Nephron progenitor cell (in vitro differentiated cells): ENCODE data around the gene ETV1.

Experiments used
- DNase-seq: peaks from one replicate; pipeline ENCODE4 v3.0.0; 2021
- H3K27ac Mint-ChIP-seq: 2 replicates; pipeline ENCODE4 v1.8.0; 2021; ENCODE audit warnings: mild to moderate bottlenecking, moderate library complexity, mixed read lengths
- H3K27me3 Mint-ChIP-seq: 2 replicates; pipeline ENCODE4 v1.8.0; 2021; ENCODE audit warnings: mild to moderate bottlenecking, low read depth, mixed read lengths; ENCODE audit not compliant: poor library complexity
- H3K36me3 Mint-ChIP-seq: 2 replicates; pipeline ENCODE4 v1.8.0; 2021; ENCODE audit warnings: low read depth, mixed read lengths
- H3K4me1 Mint-ChIP-seq: 2 replicates; pipeline ENCODE4 v1.8.0; 2021; ENCODE audit warnings: mixed read lengths
- H3K4me3 Mint-ChIP-seq: 2 replicates; pipeline ENCODE4 v1.8.0; 2021; ENCODE audit warnings: mild to moderate bottlenecking, moderate library complexity, mixed read lengths
- H3K9me3 Mint-ChIP-seq: 2 replicates; pipeline ENCODE4 v1.8.0; 2021; ENCODE audit warnings: mild to moderate bottlenecking, moderate library complexity, mixed read lengths
- TF ChIP-seq, protein P1 (sequence below): fragments of 200-600 bp; sonication (generic); IDR thresholded peaks from 2 replicates; pipeline ENCODE4 v1.5.0; 2021; ENCODE audit warnings: antibody characterized with exemption

Gene ETV1

DNA sequence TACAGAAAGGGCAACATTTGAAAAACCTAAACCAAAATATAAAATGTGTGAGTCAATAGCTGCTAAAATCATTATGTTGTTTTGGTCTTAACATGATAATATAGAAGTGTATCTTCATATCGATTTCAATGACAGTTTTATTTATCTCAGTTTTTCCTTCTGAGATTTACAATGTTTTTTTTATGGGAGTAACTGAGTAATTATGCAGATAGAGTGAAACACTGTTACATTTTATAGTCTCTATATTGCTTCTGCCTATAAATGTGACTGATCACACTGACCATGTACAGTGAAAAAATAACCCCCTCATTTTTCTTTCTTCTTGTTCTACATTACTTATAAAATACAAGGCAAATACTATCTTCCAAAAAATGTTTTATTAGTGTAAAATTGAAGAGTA is 81.6 kb downstream of the ETV1 start:
- no peak for DNase-seq
- Mint-ChIP-seq H3K4me3 (no peak overlapping the region), H3K4me1 (peaks cover 23% of the 10 kb centered on the region), H3K36me3 (peaks cover 65% of the 10 kb centered on the region), H3K9me3 (no peaks in the 10 kb centered on the region), H3K27me3 (no peaks in the 10 kb centered on the region), H3K27ac (no peak overlapping the region)
- TF ChIP-seq, protein P1, sequence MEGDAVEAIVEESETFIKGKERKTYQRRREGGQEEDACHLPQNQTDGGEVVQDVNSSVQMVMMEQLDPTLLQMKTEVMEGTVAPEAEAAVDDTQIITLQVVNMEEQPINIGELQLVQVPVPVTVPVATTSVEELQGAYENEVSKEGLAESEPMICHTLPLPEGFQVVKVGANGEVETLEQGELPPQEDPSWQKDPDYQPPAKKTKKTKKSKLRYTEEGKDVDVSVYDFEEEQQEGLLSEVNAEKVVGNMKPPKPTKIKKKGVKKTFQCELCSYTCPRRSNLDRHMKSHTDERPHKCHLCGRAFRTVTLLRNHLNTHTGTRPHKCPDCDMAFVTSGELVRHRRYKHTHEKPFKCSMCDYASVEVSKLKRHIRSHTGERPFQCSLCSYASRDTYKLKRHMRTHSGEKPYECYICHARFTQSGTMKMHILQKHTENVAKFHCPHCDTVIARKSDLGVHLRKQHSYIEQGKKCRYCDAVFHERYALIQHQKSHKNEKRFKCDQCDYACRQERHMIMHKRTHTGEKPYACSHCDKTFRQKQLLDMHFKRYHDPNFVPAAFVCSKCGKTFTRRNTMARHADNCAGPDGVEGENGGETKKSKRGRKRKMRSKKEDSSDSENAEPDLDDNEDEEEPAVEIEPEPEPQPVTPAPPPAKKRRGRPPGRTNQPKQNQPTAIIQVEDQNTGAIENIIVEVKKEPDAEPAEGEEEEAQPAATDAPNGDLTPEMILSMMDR: no peak

DNA sequence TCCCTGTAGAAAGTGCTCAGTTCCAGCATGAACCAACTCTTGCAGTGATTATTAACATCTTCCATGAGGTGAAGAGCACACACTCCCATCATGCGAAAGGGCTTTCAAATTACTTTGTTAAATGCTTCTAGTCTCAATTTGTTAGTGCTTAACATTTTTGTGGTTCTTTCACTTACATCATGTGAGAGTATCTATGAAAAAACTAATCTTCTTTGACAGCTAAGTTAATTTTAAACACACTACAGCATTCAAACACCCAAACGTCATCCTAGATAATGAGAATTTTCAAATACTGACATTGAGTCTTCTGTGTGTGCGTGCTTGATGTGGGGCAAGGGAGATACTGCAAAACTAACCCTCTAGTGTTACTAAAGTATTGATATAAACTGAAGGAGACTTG is 84.8 kb downstream of the ETV1 start:
- no peak overlapping the region for H3K27ac Mint-ChIP-seq
- H3K27me3 Mint-ChIP-seq: no peaks in the 10 kb centered on the region
- TF ChIP-seq, protein P1: no peak
- peaks cover 14% of the 10 kb centered on the region for H3K4me1 Mint-ChIP-seq
- H3K36me3 Mint-ChIP-seq: peaks cover 81% of the 10 kb centered on the region
- H3K4me3 Mint-ChIP-seq: no peak overlapping the region
- DNase-seq: no peak
- H3K9me3 Mint-ChIP-seq: no peaks in the 10 kb centered on the region

DNA sequence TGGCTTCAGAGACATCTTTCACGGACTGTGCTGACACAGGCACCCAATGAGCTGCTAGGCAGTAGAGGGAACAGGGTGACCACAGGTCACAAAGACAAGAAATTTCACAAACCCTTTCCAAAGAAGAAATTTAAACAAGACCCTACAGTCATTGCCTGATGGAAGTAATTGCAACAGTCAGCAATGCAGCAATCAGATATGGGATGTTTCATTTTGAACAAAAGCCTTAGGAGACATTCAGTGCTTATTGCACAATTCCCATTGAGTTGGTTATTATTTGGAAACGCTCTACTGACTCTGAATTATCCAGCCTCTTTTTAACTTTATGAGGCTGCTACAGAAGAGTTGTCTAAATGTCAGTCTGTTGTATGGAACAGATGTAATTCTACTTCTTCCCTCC is 85.5 kb downstream of the ETV1 start:
- Mint-ChIP-seq H3K36me3 (peaks cover 80% of the 10 kb centered on the region), H3K4me1 (peaks cover 9% of the 10 kb centered on the region), H3K9me3 (no peaks in the 10 kb centered on the region), H3K27me3 (no peaks in the 10 kb centered on the region), H3K27ac (no peak overlapping the region), H3K4me3 (no peak overlapping the region)
- no peak for DNase-seq
- TF ChIP-seq, protein P1: no peak

DNA sequence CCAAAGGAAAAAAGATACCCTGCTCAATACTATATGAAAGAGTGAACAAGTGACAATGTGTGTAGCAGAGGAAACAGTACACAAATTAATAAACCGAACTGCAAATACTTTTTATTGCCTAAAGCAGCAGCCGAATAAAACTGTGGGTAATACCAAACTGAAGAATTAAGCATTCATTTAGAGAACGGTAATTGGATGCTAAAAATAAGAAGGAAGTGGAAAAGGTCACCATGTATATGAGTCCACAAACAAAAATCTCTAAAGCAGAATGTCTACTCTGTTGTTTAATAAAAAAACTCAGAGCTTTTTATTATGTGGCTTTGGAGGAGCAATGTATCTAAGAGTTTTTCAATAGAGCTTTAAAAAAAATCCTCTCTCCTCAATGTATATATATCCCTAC is 87.9 kb downstream of the ETV1 start:
- no peaks in the 10 kb centered on the region for H3K27me3 Mint-ChIP-seq
- no peak for DNase-seq
- no peak overlapping the region for H3K27ac Mint-ChIP-seq
- H3K9me3 Mint-ChIP-seq: no peaks in the 10 kb centered on the region
- H3K36me3 Mint-ChIP-seq: peaks cover 68% of the 10 kb centered on the region
- no peaks in the 10 kb centered on the region for H3K4me1 Mint-ChIP-seq
- TF ChIP-seq, protein P1: no peak
- no peak overlapping the region for H3K4me3 Mint-ChIP-seq

DNA sequence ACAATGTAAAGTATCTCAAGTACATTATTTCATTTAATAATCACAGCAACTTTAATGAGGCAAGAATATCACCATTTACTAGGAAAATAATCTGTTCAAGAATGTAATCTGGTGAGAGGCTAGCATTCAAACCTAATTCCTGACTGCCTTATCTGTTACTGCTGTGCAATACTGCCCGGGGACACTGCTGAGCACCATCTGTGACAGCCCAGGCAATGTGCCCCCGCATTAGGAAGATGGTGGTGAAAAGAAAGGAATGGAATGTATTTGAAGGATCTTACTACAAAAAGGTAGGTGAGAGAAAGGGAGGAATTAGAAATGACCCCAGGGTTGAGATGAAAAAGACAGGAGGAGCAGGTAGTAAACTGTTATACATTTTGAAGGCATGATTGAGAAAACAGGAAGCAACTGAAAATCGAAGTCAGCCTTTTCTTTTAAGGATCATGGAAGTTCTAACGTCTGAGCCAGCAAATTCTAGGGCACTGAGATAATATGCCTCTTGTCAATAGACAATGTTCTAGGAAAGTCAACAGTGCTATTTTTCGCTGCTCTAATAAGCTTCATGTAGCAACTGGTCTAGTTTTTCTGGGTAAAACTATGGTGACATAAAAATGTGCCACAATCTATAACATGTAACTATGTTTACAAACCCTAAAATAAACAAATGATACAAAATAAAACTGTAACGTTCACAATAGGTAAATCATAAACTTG is 90.4 kb downstream of the ETV1 start:
- no peak overlapping the region for H3K4me3 Mint-ChIP-seq
- no peaks in the 10 kb centered on the region for H3K9me3 Mint-ChIP-seq
- DNase-seq: no peak
- H3K4me1 Mint-ChIP-seq: no peaks in the 10 kb centered on the region
- no peaks in the 10 kb centered on the region for H3K27me3 Mint-ChIP-seq
- peaks cover 64% of the 10 kb centered on the region for H3K36me3 Mint-ChIP-seq
- peak overlapping the region; percentile 2 for H3K27ac Mint-ChIP-seq
- TF ChIP-seq, protein P1: no peak

DNA sequence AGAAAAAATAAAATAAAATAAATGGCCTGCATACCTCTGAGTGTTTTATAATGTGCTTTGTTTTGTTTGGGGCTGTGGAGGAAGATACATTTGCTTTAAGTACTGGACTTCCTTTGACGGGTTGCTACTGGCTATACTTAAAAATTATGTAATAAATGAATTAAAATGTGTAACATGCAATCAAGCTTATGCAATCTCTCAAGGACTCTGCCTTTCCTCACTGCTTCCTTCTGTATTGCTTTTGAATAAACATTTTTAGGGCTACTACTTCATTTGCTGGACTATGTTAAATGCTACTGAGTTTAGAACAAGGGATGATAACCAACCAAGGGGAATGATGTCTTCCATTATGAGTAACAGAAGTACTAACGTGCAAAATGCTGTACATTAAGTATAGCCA is 91.6 kb downstream of the ETV1 start:
- Mint-ChIP-seq H3K27ac (no peak overlapping the region), H3K9me3 (no peaks in the 10 kb centered on the region), H3K36me3 (peaks cover 65% of the 10 kb centered on the region), H3K4me3 (no peak overlapping the region), H3K27me3 (no peaks in the 10 kb centered on the region), H3K4me1 (no peaks in the 10 kb centered on the region)
- DNase-seq: no peak
- TF ChIP-seq, protein P1: no peak
